Measurements from ENCODE around the gene SQOR.
A peak's percentile ranks its signal among the peaks of the same experiment; 100 is the strongest.

SQOR gene

GRCh38 chr15:45664451-45664850 lies 29.6 kb downstream of the SQOR start:
- DNase-seq: no peak

- no peak for DNase-seq
Measured at GRCh38 chr15:45665261-45665660, 30.4 kb downstream of the SQOR start.

GRCh38 chr15:45666119-45666875 lies 31.5 kb downstream of the SQOR start:
- DNase-seq: no peak

- DNase-seq: no peak
Measured at GRCh38 chr15:45667002-45667401, 32.2 kb downstream of the SQOR start.

GRCh38 chr15:45668386-45668785 lies 33.6 kb downstream of the SQOR start:
- DNase-seq: no peak

- no peak for DNase-seq
Measured at GRCh38 chr15:45669422-45669821, 34.6 kb downstream of the SQOR start.

- DNase-seq: no peak
Measured at GRCh38 chr15:45670091-45670490, 35.3 kb downstream of the SQOR start.

GRCh38 chr15:45670511-45670910 lies 35.7 kb downstream of the SQOR start:
- DNase-seq: no peak

- DNase-seq: no peak
Measured at GRCh38 chr15:45674677-45675076, 39.8 kb downstream of the SQOR start.

- no peak for DNase-seq
Measured at GRCh38 chr15:45677797-45678196, 43.0 kb downstream of the SQOR start.

GRCh38 chr15:45678459-45679178 lies 43.8 kb downstream of the SQOR start:
- DNase-seq: no peak

GRCh38 chr15:45684533-45684932 lies 49.7 kb downstream of the SQOR start:
- no peak for DNase-seq

- DNase-seq: no peak
Measured at GRCh38 chr15:45689616-45690015, 54.8 kb downstream of the SQOR start.

GRCh38 chr15:45690581-45691260 lies 55.9 kb downstream of the SQOR start:
- no peak for DNase-seq

GRCh38 chr15:45701108-45701507 lies 66.3 kb downstream of the SQOR start:
- no peak for DNase-seq

- no peak for DNase-seq
Measured at GRCh38 chr15:45702041-45702440, 67.2 kb downstream of the SQOR start.

GRCh38 chr15:45703670-45704328 lies 69.0 kb downstream of the SQOR start:
- DNase-seq: no peak

GRCh38 chr15:45704329-45705249 lies 69.8 kb downstream of the SQOR start:
- no peak for DNase-seq

- peak; percentile 61 for DNase-seq
Measured at GRCh38 chr15:45705510-45706473, 71.0 kb downstream of the SQOR start.

GRCh38 chr15:45710657-45711056 lies 75.8 kb downstream of the SQOR start:
- no peak for DNase-seq
